Loucy (cell line): ENCODE measurements around the gene MINDY3.

Source experiments
- H2AFZ ChIP-seq: fragments of 200-600 bp; sonication (generic); 2 replicates; pipeline ENCODE4 v1.6.0; 2016; ENCODE audit warnings: antibody characterized with exemption, mild to moderate bottlenecking, low read length, moderate library complexity
- H3F3A ChIP-seq: fragments of 200-600 bp; 2 replicates; pipeline ENCODE4 v1.6.0; 2016; ENCODE audit warnings: antibody characterized with exemption, low read depth, mild to moderate bottlenecking
- H3K27me3 ChIP-seq: fragments of 200-600 bp; sonication (generic); 2 replicates; pipeline ENCODE4 v1.6.1; 2014; ENCODE audit warnings: low read length, mild to moderate bottlenecking; ENCODE audit not compliant: insufficient read depth, poor library complexity, severe bottlenecking
- H3K36me3 ChIP-seq: fragments of 200-600 bp; sonication (generic); 2 replicates; pipeline ENCODE4 v1.6.1; 2016; ENCODE audit warnings: low read length; ENCODE audit not compliant: insufficient read depth
- H3K4me1 ChIP-seq: fragments of 200-600 bp; sonication (generic); 2 replicates; pipeline ENCODE4 v1.5.1; 2014; ENCODE audit warnings: low read length, mild to moderate bottlenecking; ENCODE audit not compliant: insufficient read depth, poor library complexity, severe bottlenecking
- H3K4me2 ChIP-seq: fragments of 200-600 bp; sonication (generic); 2 replicates; pipeline ENCODE4 v1.6.0; 2014; ENCODE audit warnings: antibody characterized with exemption, low read length, low read depth, mild to moderate bottlenecking; ENCODE audit not compliant: poor library complexity, severe bottlenecking
- H3K4me3 ChIP-seq: fragments of 200-600 bp; sonication (generic); 2 replicates; pipeline ENCODE4 v1.5.1; 2014; ENCODE audit warnings: low read length, mild to moderate bottlenecking, mixed read lengths; ENCODE audit not compliant: poor library complexity, severe bottlenecking
- H3K79me2 ChIP-seq: fragments of 200-600 bp; sonication (generic); 2 replicates; pipeline ENCODE4 v1.6.1; 2014; ENCODE audit warnings: low read length; ENCODE audit not compliant: insufficient read depth
- H3K9ac ChIP-seq: fragments of 200-600 bp; sonication (generic); 2 replicates; pipeline ENCODE4 v1.6.0; 2014; ENCODE audit warnings: mild to moderate bottlenecking, low read depth, low read length, moderate library complexity; ENCODE audit not compliant: poor library complexity, severe bottlenecking
- H3K9me2 ChIP-seq: fragments of 200-600 bp; sonication (generic); replicated peaks from 2 replicates; pipeline ENCODE4 v1.6.1; 2016; ENCODE audit warnings: low read depth, low read length, mixed read lengths
- H3K9me3 ChIP-seq: fragments of 200-600 bp; sonication (generic); 2 replicates; pipeline ENCODE4 v1.6.1; 2014; ENCODE audit warnings: mild to moderate bottlenecking, antibody characterized with exemption, low read length, low read depth; ENCODE audit not compliant: insufficient read depth
- H4K20me1 ChIP-seq: fragments of 200-600 bp; sonication (generic); 2 replicates; pipeline ENCODE4 v1.6.0; 2014; ENCODE audit warnings: antibody characterized with exemption, low read length, mild to moderate bottlenecking; ENCODE audit not compliant: insufficient read depth, poor library complexity, severe bottlenecking
- CTCF ChIP-seq: fragments of 200-600 bp; sonication (generic); conservative IDR thresholded peaks from 2 replicates; pipeline ENCODE4 v1.5.1; 2014; ENCODE audit warnings: mild to moderate bottlenecking, antibody characterized with exemption, low read length
- EZH2phosphoT487 ChIP-seq: fragments of 200-600 bp; IDR thresholded peaks from 2 replicates; pipeline ENCODE4 v1.6.1; 2018; ENCODE audit warnings: antibody characterized with exemption, mild to moderate bottlenecking, moderate library complexity, borderline replicate concordance

The MINDY3 gene

GRCh38 chr10:15859906-15860691, at the start of gene MINDY3:
Gene MINDY3 (minus strand): TSS chr10:15860507. CDS start chr10:15860299, 208 bp downstream.
- Histone ChIP-seq H3K9ac (peak within 1 kb of the TSS; percentile 85), H3K27me3 (peaks cover 47% of the 10 kb centered on the region), H3K9me3 (no peaks in the 10 kb centered on the region), H3K4me1 (peaks cover 46% of the 10 kb centered on the region), H2AFZ (peak within 1 kb of the TSS; percentile 99), H3K36me3 (no peaks in the 10 kb centered on the region), H3K9me2 (no peaks in the 10 kb centered on the region), H3K4me2 (peak within 1 kb of the TSS; percentile 91), H3F3A (0 out of 2 replicates have a peak, but pooled peaks cover 5% of the 10 kb centered on the region), H4K20me1 (peaks cover 37% of the 10 kb centered on the region), H3K79me2 (peaks cover 49% of the 10 kb centered on the region), H3K4me3 (peak within 1 kb of the TSS; percentile 91)
- TF ChIP-seq EZH2phosphoT487: no peak
- TF ChIP-seq CTCF: no peak

GRCh38 chr10:15901889-15902288, 41.6 kb upstream of the MINDY3 start:
- H3K9me2 ChIP-seq: no peaks in the 10 kb centered on the region

DNA sequence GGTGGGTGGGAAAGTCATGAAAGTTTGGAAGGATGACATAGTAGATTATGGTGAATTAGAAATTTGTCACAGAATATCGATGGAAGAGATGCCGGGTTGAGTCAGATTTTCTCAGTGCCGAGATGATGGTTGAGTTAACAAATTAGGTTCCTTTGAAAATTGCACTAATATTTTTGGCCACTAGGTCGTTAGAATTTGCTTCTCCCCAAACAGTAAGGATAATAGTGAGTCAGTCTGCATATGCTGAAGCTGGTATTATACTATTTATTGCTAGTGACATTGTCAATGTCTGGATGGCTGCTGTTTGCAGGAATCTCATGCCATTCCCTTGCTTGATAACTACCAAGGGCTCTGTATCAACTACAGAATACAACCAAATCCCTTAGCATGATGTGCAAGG, 37.7 kb upstream of the MINDY3 start:
- no peaks in the 10 kb centered on the region for H3K4me1 ChIP-seq
- H3K79me2 ChIP-seq: no peaks in the 10 kb centered on the region
- H3K27me3 ChIP-seq: no peaks in the 10 kb centered on the region
- H4K20me1 ChIP-seq: no peaks in the 10 kb centered on the region
- H3K9ac ChIP-seq: no peak overlapping the region
- H3K4me3 ChIP-seq: no peak overlapping the region
- H2AFZ ChIP-seq: no peak overlapping the region
- TF ChIP-seq CTCF: peak; percentile 62
- no peak for TF ChIP-seq EZH2phosphoT487
- H3K9me2 ChIP-seq: no peaks in the 10 kb centered on the region
- no peak overlapping the region for H3K4me2 ChIP-seq
- no peaks in the 10 kb centered on the region for H3K9me3 ChIP-seq
- H3F3A ChIP-seq: no peaks in the 10 kb centered on the region
- no peaks in the 10 kb centered on the region for H3K36me3 ChIP-seq

More at GRCh38 chr10:15901889-15902288, 41.6 kb upstream of the MINDY3 start:
- Histone ChIP-seq H3K4me3 (no peak overlapping the region), H2AFZ (no peak overlapping the region), H3K79me2 (no peaks in the 10 kb centered on the region), H4K20me1 (no peaks in the 10 kb centered on the region), H3K36me3 (no peaks in the 10 kb centered on the region), H3K9me3 (no peaks in the 10 kb centered on the region), H3K9ac (no peak overlapping the region), H3F3A (no peaks in the 10 kb centered on the region), H3K4me1 (no peaks in the 10 kb centered on the region), H3K4me2 (no peak overlapping the region), H3K27me3 (no peaks in the 10 kb centered on the region)
- no peak for TF ChIP-seq EZH2phosphoT487
- no peak for TF ChIP-seq CTCF
